ENCODE measurements around the gene BATF3.
A peak's percentile ranks its signal among the peaks of the same experiment; 100 is the strongest.

Gene BATF3

GRCh38 chr1:212689196-212689725 is 10.4 kb downstream of the BATF3 start:
- Histone ChIP-seq H2BK15ac (ENCODE audit: low read depth, poor library complexity, severe bottlenecking) (no peak overlapping the region), H3K36me3 (ENCODE audit: control insufficient read depth in 1 of 2, insufficient read depth in 2 of 2, low read depth in 1 of 2, low read length in 2 of 2) (no peaks in the 10 kb centered on the region), H3K27me3 (ENCODE audit: control insufficient read depth in 1 of 2, insufficient read depth in 1 of 2, low read length in 2 of 2) (peaks cover 0 to 31% of the 10 kb centered on the region in 2 experiments), H3K14ac (ENCODE audit: low read length in 2 of 2) (no peak overlapping the region), H3K9me3 (ENCODE audit: control insufficient read depth, low read length) (no peaks in the 10 kb centered on the region), H3K79me1 (replicated peaks; ENCODE audit: low read length, poor library complexity, severe bottlenecking) (no peaks in the 10 kb centered on the region), H3K4ac (ENCODE audit: low read depth in 1 of 2, low read length in 2 of 2) (no peak overlapping the region), H3K4me1 (ENCODE audit: control insufficient read depth, insufficient read depth, low read depth, low read length) (peaks cover 2% of the 10 kb centered on the region), H2BK120ac (ENCODE audit: low read depth, low read length) (no peak overlapping the region), H3K18ac (ENCODE audit: low read depth in 1 of 2, low read length in 2 of 2) (peak overlapping the region in 1 of 2 experiments; percentile 35), H3K27ac (ENCODE audit: low read length, poor library complexity, severe bottlenecking) (no peak overlapping the region), H2AFZ (ENCODE audit: low read depth, low read length) (no peak overlapping the region), H3K9ac (ENCODE audit: low read length) (no peak overlapping the region), H4K8ac (ENCODE audit: low read length) (no peak overlapping the region), H3K4me2 (ENCODE audit: low read length, poor library complexity, severe bottlenecking) (no peak overlapping the region), H2BK12ac (ENCODE audit: low read length in 2 of 2) (no peak overlapping the region), H2BK5ac (ENCODE audit: low read depth, low read length, poor library complexity, severe bottlenecking) (no peak overlapping the region), H2AK5ac (ENCODE audit: low read length, severe bottlenecking) (no peak overlapping the region), H3K4me3 (ENCODE audit: insufficient read depth in 1 of 2, low read depth in 1 of 2, low read length in 2 of 2) (no peak overlapping the region), H3K23ac (ENCODE audit: low read length in 2 of 2) (no peak overlapping the region), H4K91ac (ENCODE audit: low read length) (no peak overlapping the region)
- DNase-seq = no peak
- 85% methylated on average over 4 of the region's 5 CpGs for WGBS

GRCh38 chr1:212688341-212689047 is 11.1 kb downstream of the BATF3 start:
- no peak overlapping the region for H3K18ac ChIP-seq (ENCODE audit: low read depth in 1 of 2, low read length in 2 of 2)
- no peak overlapping the region for H4K8ac ChIP-seq (ENCODE audit: low read length)
- DNase-seq = peak; percentile 80
- H2BK12ac ChIP-seq (ENCODE audit: low read length in 2 of 2) = peak overlapping the region in 1 of 2 experiments; percentile 61
- no peaks in the 10 kb centered on the region for H3K79me1 ChIP-seq (replicated peaks; ENCODE audit: low read length, poor library complexity, severe bottlenecking)
- no peak overlapping the region for H4K91ac ChIP-seq (ENCODE audit: low read length)
- H3K4me3 ChIP-seq (ENCODE audit: insufficient read depth in 1 of 2, low read depth in 1 of 2, low read length in 2 of 2) = no peak overlapping the region
- H3K9me3 ChIP-seq (ENCODE audit: control insufficient read depth, low read length) = no peaks in the 10 kb centered on the region
- no peak overlapping the region for H3K4me2 ChIP-seq (ENCODE audit: low read length, poor library complexity, severe bottlenecking)
- peaks cover 2 to 27% of the 10 kb centered on the region in 2 experiments for H3K27me3 ChIP-seq (ENCODE audit: control insufficient read depth in 1 of 2, insufficient read depth in 1 of 2, low read length in 2 of 2)
- no peak overlapping the region for H2AFZ ChIP-seq (ENCODE audit: low read depth, low read length)
- H2BK5ac ChIP-seq (ENCODE audit: low read depth, low read length, poor library complexity, severe bottlenecking) = no peak overlapping the region
- no peak overlapping the region for H3K9ac ChIP-seq (ENCODE audit: low read length)
- no peak overlapping the region for H2AK5ac ChIP-seq (ENCODE audit: low read length, severe bottlenecking)
- H3K14ac ChIP-seq (ENCODE audit: low read length in 2 of 2) = no peak overlapping the region
- H3K36me3 ChIP-seq (ENCODE audit: control insufficient read depth in 1 of 2, insufficient read depth in 2 of 2, low read depth in 1 of 2, low read length in 2 of 2) = no peaks in the 10 kb centered on the region
- no peak overlapping the region for H2BK120ac ChIP-seq (ENCODE audit: low read depth, low read length)
- H3K27ac ChIP-seq (ENCODE audit: low read length, poor library complexity, severe bottlenecking) = no peak overlapping the region
- no peak overlapping the region for H3K4ac ChIP-seq (ENCODE audit: low read depth in 1 of 2, low read length in 2 of 2)
- no peak overlapping the region for H2BK15ac ChIP-seq (ENCODE audit: low read depth, poor library complexity, severe bottlenecking)
- WGBS = 59% methylated on average over 5 of the region's 7 CpGs
- H3K23ac ChIP-seq (ENCODE audit: low read length in 2 of 2) = no peak overlapping the region
- H3K4me1 ChIP-seq (ENCODE audit: control insufficient read depth, insufficient read depth, low read depth, low read length) = peaks cover 2% of the 10 kb centered on the region

- Histone ChIP-seq H3K18ac (ENCODE audit: low read depth in 1 of 2, low read length in 2 of 2) (no peak overlapping the region), H3K14ac (ENCODE audit: low read length in 2 of 2) (no peak overlapping the region), H3K23ac (ENCODE audit: low read length in 2 of 2) (no peak overlapping the region), H3K9me3 (ENCODE audit: control insufficient read depth, low read length) (no peaks in the 10 kb centered on the region), H2BK15ac (ENCODE audit: low read depth, poor library complexity, severe bottlenecking) (no peak overlapping the region), H2BK120ac (ENCODE audit: low read depth, low read length) (no peak overlapping the region), H2AFZ (ENCODE audit: low read depth, low read length) (no peak overlapping the region), H3K4ac (ENCODE audit: low read depth in 1 of 2, low read length in 2 of 2) (no peak overlapping the region), H2BK5ac (ENCODE audit: low read depth, low read length, poor library complexity, severe bottlenecking) (no peak overlapping the region), H3K4me3 (ENCODE audit: insufficient read depth in 1 of 2, low read depth in 1 of 2, low read length in 2 of 2) (no peak overlapping the region), H2BK12ac (ENCODE audit: low read length in 2 of 2) (no peak overlapping the region), H3K4me2 (ENCODE audit: low read length, poor library complexity, severe bottlenecking) (no peak overlapping the region), H4K91ac (ENCODE audit: low read length) (no peak overlapping the region), H3K9ac (ENCODE audit: low read length) (no peak overlapping the region), H4K8ac (ENCODE audit: low read length) (no peak overlapping the region), H3K36me3 (ENCODE audit: control insufficient read depth in 1 of 2, insufficient read depth in 2 of 2, low read depth in 1 of 2, low read length in 2 of 2) (no peaks in the 10 kb centered on the region), H2AK5ac (ENCODE audit: low read length, severe bottlenecking) (no peak overlapping the region), H3K27ac (ENCODE audit: low read length, poor library complexity, severe bottlenecking) (no peak overlapping the region), H3K79me1 (replicated peaks; ENCODE audit: low read length, poor library complexity, severe bottlenecking) (no peaks in the 10 kb centered on the region), H3K27me3 (ENCODE audit: control insufficient read depth in 1 of 2, insufficient read depth in 1 of 2, low read length in 2 of 2) (peaks cover 5 to 29% of the 10 kb centered on the region in 2 experiments), H3K4me1 (ENCODE audit: control insufficient read depth, insufficient read depth, low read depth, low read length) (peaks cover 2% of the 10 kb centered on the region)
- 97% methylated on average over 1 of the region's 2 CpGs for WGBS
- no peak for DNase-seq
Measured at GRCh38 chr1:212687811-212688210, 11.8 kb downstream of the BATF3 start.

- H3K4ac ChIP-seq (ENCODE audit: low read depth in 1 of 2, low read length in 2 of 2) = no peak overlapping the region
- 95% methylated on average over 11 of the region's 11 CpGs for WGBS
- no peak overlapping the region for H4K8ac ChIP-seq (ENCODE audit: low read length)
- DNase-seq = no peak
- H3K4me3 ChIP-seq (ENCODE audit: insufficient read depth in 1 of 2, low read depth in 1 of 2, low read length in 2 of 2) = no peak overlapping the region
- no peak overlapping the region for H3K4me2 ChIP-seq (ENCODE audit: low read length, poor library complexity, severe bottlenecking)
- H3K36me3 ChIP-seq (ENCODE audit: control insufficient read depth in 1 of 2, insufficient read depth in 2 of 2, low read depth in 1 of 2, low read length in 2 of 2) = no peaks in the 10 kb centered on the region
- H2BK120ac ChIP-seq (ENCODE audit: low read depth, low read length) = no peak overlapping the region
- peaks cover 7 to 29% of the 10 kb centered on the region in 2 experiments for H3K27me3 ChIP-seq (ENCODE audit: control insufficient read depth in 1 of 2, insufficient read depth in 1 of 2, low read length in 2 of 2)
- no peak overlapping the region for H2BK12ac ChIP-seq (ENCODE audit: low read length in 2 of 2)
- no peaks in the 10 kb centered on the region for H3K9me3 ChIP-seq (ENCODE audit: control insufficient read depth, low read length)
- H2BK5ac ChIP-seq (ENCODE audit: low read depth, low read length, poor library complexity, severe bottlenecking) = no peak overlapping the region
- no peaks in the 10 kb centered on the region for H3K4me1 ChIP-seq (ENCODE audit: control insufficient read depth, insufficient read depth, low read depth, low read length)
- no peak overlapping the region for H3K27ac ChIP-seq (ENCODE audit: low read length, poor library complexity, severe bottlenecking)
- H2BK15ac ChIP-seq (ENCODE audit: low read depth, poor library complexity, severe bottlenecking) = no peak overlapping the region
- no peak overlapping the region for H3K23ac ChIP-seq (ENCODE audit: low read length in 2 of 2)
- H4K91ac ChIP-seq (ENCODE audit: low read length) = no peak overlapping the region
- H2AFZ ChIP-seq (ENCODE audit: low read depth, low read length) = no peak overlapping the region
- no peaks in the 10 kb centered on the region for H3K79me1 ChIP-seq (replicated peaks; ENCODE audit: low read length, poor library complexity, severe bottlenecking)
- no peak overlapping the region for H2AK5ac ChIP-seq (ENCODE audit: low read length, severe bottlenecking)
- H3K18ac ChIP-seq (ENCODE audit: low read depth in 1 of 2, low read length in 2 of 2) = no peak overlapping the region
- no peak overlapping the region for H3K9ac ChIP-seq (ENCODE audit: low read length)
- H3K14ac ChIP-seq (ENCODE audit: low read length in 2 of 2) = no peak overlapping the region
Measured at GRCh38 chr1:212686591-212686990, 13.0 kb downstream of the BATF3 start.
